HT-29 (cell line): ENCODE data around the gene LRP2. TPM values are rescaled to one million over a fixed set of nuclear protein-coding genes. Genes with fewer than 3 reads are reported as not detected.

Source experiments
- DNase-seq: peaks from one replicate; pipeline ENCODE4 v3.0.0-alpha.2; 2015; ENCODE audit warnings: low spot score
- total RNA-seq: library from RNA; depleted of rRNA; stranded (reverse); fragments of >200 nt; shearing (Covaris generic); gene quantifications from 2 replicates; pipeline ENCODE4 v1.2.3, GENCODE V29; 2014

Gene LRP2
- total RNA-seq, 1 experiment from 2014 or later = not detected

GRCh38 chr2:169247211-169247610, 115.1 kb downstream of the LRP2 start:
- DNase-seq = no peak

DNA sequence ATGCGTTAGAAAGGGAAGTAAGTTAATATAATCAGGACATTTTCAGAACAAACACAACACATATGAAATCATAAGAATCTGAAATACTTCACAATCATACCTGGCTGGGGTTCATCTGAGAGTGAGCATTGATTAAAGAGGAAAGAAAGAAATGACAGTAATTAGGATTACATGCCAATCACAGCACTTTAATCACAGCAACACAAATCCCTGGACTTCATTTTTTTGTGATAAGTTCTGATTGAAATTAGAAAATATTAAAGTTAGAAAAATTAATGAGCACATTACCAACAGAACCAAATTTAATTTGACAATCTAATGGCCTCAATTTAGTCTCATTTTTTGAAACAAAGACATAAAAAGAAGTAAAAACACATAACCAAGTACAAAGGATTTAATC, 121.9 kb downstream of the LRP2 start:
- DNase-seq = no peak

GRCh38 chr2:169237939-169238338, 124.4 kb downstream of the LRP2 start:
- no peak for DNase-seq

DNA sequence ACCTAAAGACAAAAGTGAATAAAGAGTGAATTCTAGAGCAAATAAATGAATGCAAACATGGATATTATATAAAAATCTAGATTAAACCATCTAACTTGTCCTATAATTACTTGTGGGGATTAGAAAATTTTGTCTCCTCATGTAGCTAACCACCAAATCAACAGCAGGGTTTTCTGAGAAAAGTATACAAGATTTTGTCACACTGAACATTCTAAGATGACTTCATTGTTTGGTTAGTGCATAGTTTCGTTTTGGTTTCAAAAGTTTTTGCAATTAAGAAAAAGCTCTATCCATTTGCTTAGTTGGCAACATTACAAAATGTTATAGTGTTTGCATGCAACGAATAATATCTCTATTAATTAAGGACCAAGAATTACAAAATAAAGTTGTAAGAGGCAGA, 125.0 kb downstream of the LRP2 start:
- DNase-seq = no peak

DNA sequence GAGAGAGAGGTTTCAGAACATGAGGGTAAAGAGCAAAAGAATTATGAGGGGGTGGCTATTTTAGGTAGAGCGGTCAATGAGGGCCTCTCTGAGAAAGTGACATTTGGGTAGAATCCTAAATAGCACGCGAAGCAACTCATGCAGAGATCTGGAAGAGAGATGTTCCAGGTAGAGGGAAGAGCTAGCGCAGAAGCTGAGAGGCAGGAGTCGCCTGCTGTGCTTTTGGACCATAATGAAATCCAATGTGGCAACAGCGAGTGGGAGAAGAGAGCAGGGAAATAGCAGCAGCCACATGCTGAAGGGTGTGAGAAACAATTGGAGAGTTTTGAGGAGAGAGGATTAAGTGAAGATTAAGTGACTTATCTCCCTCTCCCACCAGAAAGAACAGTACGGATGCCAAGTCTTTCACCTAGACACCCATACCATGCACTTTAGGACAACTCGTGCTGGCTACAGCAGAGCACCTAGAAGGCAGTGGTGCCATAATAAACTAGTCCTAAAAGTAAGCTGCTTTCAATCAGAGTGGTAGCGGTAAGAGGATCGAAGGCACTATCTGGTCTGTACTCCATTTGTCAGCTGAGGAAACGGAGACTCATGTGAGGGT, 129.7 kb downstream of the LRP2 start:
- no peak for DNase-seq

DNA sequence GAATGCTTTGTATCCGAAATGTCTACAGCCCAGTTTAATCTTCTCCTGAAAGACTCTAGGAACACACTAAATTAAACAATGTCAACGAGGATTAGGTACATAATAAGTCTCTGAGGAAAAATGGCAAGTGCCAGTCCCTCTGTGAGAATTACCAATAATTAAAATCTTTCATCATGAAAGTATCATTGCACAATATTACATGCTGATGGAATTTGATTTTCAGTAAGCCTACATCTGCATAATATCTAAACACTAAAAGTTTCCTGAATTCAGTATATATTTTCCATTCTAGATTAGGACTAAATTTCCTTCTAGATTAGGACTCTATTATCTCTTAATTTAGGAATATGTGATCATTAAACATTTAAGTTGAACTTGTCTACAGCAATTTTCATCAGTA, 132.1 kb downstream of the LRP2 start:
- DNase-seq = no peak

DNA sequence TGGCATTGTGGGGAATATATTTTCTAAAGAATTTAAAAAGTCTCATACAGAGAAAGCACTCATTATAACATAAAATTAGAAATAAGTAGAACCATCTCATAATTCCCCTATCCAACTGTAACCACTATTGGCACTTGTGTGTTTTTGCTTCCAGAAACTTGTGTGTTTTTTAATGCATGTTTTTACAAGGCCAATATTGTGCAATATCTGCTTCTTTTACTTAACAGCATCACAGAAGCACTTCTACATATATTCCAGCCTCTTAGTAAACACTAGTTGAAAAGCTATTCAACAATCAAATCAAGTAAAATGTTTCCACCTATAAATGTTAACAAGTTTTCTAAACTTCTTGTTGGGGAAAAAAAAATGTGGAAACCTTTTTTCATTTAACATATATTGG, 132.7 kb downstream of the LRP2 start:
- DNase-seq = no peak

DNA sequence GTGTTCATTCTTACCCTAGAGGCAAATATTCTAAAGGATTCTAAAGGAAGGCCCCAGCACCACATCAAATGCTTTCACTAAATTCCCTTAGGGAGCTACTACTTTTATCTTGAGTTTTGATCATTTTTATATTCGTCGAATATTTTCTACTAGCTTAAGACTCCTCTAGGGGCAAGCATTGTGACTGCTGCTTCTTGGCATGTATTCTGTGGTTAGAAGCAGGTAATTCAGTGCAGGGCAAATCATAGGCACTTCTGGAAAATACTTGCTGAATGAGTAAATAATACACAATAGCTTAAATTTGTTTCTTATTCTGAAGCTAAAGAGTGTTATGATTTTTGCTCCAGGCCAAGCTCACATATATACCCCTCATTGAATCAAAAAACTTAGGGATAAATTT, 136.4 kb downstream of the LRP2 start:
- DNase-seq = no peak

DNA sequence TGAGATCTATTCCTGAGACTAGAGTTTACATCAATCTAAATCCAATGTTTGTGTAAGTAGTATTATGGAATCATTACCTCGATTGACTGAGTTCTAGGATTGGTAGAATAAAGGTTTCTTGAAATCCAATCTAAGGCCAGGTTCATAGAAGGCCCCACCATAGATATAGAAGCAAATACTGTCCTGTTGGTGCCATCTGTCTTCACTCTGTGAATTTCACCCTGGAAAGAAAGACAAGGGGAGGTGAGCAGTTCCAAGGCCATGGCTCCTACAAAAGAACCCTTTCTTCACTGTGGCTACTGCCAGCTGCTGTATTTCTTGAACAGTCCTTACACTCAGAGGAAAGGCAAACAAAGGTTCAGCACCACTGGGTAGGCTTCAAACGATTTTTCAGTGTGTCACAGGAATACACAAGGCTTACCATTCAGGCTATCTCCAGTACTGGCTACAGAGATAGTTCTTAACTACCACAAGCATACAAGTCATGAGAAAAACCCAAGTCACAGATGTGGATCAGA, 137.0 kb downstream of the LRP2 start:
- no peak for DNase-seq

DNA sequence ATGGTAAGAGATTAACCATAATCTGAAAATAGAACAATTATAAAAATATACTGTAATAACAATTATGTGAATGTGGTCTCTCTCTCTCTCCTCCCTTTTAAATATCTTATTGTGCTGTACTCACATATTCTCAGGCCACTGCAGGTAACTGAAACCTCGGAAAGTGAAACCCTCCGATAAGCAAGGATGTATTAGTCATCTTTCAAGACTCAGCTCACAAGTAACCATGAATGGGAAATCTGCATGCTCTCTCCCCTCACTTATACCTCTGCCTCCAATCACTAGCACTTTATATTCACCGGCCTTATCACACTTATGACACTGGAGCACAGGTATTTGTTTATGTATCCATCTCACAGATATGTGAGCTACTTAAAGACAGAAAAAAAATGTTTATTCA, 139.7 kb downstream of the LRP2 start:
- no peak for DNase-seq

- DNase-seq = peak; percentile 46
Observed at GRCh38 chr2:169221745-169222369, 140.5 kb downstream of the LRP2 start.

- no peak for DNase-seq
Observed at GRCh38 chr2:169210917-169211316, 151.4 kb downstream of the LRP2 start.

GRCh38 chr2:169208026-169208425, 154.3 kb downstream of the LRP2 start:
- no peak for DNase-seq

GRCh38 chr2:169205176-169205575, 157.2 kb downstream of the LRP2 start:
- DNase-seq = no peak

DNA sequence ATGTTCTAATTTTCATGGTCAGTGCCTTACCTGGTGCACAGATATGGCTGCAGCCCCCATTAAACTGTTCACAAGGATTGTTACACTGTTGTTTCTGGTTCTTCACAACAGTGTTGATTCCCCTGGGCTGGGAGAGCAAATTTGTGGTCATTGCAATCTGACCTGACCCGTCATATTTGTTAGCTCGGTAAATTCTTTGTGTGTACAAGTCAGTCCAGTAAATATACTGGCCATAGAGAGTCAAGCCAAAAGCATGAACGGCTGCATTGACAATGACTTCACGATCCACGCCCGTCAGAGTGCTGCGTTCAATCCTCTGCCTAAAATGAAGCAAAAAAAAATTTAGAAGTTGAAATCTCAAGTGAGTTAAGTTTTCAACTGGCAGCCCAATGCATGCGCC, 158.4 kb downstream of the LRP2 start:
- no peak for DNase-seq

- DNase-seq = no peak
Observed at GRCh38 chr2:169200756-169201155, 161.6 kb downstream of the LRP2 start.

- DNase-seq = no peak
Observed at GRCh38 chr2:169193618-169194017, 168.7 kb downstream of the LRP2 start.

DNA sequence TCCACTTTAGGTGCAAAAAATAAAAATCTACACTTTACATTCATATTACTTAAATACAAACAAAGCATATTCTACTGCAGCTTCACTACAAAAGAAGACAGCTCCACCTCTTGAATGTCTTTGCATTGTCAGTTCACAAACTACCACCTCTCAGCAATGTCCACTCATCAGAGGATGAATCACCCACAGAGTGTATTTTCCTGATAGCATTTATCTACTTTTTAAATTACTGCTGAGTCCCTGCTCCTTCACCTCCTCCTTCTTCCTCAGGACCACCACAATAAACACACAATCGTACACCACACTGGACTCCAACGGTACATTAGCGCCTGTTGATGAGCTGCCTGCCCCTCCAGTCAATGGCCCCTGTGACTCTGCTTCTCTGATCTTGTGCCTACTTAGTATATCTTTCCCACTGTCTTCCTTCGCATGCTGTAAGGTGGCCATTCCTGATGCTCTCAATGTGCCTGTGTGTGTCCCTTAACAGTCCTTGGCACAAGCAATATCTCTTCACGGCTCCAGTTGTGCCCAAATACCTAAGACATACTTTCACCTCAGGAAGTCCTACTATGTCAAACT, 172.0 kb downstream of the LRP2 start:
- DNase-seq = no peak

DNA sequence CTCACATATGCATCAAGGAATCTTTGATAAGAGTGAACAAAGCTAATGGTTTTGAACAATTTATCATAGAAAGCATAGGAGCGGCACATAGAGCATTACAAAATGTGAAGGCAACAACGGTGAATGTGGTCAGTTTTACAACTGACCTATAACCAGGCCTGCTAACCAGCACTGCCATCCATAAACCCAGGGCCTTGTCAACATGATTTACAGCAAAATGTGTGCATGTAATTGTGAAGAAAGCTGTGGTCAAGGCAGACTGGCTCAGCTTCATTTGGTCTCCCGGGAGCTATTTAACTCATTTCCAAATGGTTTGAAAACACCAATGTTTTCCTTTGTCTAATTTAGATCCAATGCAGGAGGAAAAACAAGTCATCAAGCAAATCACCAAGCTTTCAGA, 173.2 kb downstream of the LRP2 start:
- DNase-seq = no peak

DNA sequence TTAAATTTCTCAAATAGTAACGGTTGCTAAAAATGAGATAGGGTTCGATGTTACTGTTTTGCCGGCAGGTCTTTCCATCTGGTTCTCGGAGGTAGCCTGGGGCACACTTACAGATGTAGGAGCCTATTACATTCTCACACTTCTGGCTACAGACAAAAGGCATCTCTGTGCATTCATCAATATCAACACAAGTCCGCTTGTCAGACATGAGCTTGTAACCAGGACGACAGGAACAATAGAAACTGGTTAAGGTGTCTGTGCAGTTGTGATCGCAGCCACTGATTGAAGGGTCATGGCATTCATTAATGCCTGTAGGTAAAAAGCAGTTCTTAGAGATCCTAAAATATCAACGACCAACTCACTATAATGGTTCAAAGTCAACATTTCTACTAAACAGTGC, 176.6 kb downstream of the LRP2 start:
- no peak for DNase-seq

GRCh38 chr2:169184074-169184473, 178.3 kb downstream of the LRP2 start:
- DNase-seq = no peak

DNA sequence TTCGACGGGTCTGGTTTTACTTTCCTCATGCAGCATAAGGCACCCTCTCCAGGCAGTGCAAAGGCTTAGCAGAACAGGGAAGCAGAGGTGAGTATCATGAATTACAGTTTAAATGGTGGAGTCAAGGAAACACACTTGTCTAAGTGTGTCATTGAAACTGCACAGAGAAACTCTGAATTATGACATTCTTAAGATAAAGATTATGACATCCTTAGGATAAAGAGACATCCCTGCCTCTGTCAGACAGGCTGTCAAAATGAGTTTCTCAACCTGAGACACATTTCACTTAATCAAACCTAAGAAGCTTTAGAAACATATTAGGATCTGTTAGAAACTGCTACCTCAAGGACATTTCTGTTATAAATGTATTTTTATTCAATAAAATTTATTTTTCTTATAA, 179.8 kb downstream of the LRP2 start:
- DNase-seq = no peak

DNA sequence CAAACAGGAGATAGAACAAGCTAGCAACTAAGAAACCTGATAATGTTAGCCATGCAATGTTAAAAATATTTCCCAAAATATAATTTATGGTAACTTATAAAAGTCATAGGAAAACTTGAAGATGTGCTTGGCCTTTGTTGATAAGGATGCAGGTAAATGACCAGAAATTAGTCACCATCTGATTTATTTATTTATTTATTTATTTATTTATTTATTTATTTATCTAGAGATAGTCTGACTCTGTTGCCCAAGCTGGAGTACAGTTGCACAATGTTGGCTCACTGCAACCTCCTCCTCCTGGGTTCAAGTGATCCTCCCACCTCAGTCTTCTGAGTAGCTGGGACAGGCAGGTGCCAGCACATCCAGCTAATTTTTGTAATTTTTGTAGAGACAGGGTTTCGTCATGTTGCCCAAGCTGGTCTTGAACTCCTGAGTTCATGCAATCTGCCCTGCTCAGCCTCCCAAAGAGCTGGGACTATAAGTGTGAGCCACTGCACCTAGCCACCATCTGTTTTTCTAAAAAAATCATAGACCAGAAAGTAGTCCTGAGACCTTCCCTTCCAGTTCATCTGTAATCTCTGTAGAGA, 183.4 kb downstream of the LRP2 start:
- no peak for DNase-seq
